Upper lobe of left lung (tissue), 4 donors: ENCODE measurements around the gene ADAMTS12.

Experiments
- CTCF ChIP-seq, 6 experiments: fragments of 450-650 bp in 4 of 6; fragments of 200-600 bp in 2 of 6; sonication (generic) in 2 of 6; IDR thresholded peaks; one replicate each; pipeline ENCODE4 v1.5.1; 2016 to 2019; ENCODE audit warnings: antibody characterized with exemption in 6 of 6
- EP300 ChIP-seq, 4 donors: sonication (generic); formaldehyde crosslinking; IDR thresholded peaks; one replicate each; pipeline ENCODE4 v1.5.1; 2017; ENCODE audit warnings: antibody characterized with exemption in 4 of 4, control low read depth in 2 of 4

DNA sequence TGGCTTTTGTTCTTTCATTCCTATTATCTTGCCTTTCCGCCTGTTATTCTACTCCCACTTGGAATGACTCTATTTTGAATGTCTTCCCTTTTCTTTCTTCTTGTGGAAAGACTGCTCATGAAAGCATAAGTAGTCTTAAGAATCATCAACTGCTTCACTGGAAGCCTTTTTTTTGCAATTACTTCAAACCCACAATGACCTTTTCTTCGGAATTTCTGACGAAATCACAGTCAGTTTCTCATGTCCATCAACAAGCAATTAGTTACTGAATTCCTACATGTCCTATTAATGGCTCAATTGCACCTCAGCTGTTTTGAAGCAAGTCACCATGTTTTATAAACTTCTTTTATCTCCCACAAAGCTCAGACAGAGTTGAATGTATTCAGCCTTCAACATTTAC is 254.8 kb downstream of the ADAMTS12 start:
- TF ChIP-seq CTCF (IDR thresholded peaks at IDR 0.05) = no peak
- TF ChIP-seq EP300 (IDR thresholded peaks at IDR 0.05) = no peak
